ENCODE measurements around the gene MSX2.

DNA sequence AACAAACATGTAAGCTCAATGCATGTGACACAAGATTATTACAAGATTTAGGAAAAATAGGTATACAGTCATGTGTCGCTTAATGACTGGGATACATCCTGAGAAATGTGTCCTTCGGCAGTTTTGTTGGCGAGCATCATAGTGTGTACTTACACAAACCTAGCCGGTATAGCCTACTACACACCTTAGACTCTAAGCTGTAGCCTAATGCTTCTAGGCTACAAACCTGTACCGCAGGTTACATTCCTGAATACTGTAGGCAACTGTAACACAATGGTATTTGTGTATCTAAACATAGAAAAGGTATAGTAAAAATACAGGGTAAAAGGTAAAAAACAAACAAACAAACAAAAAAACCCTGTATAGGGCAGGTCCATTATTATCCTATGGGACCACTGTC, 27.7 kb downstream of the MSX2 start:
- TF ChIP-seq, protein P1, sequence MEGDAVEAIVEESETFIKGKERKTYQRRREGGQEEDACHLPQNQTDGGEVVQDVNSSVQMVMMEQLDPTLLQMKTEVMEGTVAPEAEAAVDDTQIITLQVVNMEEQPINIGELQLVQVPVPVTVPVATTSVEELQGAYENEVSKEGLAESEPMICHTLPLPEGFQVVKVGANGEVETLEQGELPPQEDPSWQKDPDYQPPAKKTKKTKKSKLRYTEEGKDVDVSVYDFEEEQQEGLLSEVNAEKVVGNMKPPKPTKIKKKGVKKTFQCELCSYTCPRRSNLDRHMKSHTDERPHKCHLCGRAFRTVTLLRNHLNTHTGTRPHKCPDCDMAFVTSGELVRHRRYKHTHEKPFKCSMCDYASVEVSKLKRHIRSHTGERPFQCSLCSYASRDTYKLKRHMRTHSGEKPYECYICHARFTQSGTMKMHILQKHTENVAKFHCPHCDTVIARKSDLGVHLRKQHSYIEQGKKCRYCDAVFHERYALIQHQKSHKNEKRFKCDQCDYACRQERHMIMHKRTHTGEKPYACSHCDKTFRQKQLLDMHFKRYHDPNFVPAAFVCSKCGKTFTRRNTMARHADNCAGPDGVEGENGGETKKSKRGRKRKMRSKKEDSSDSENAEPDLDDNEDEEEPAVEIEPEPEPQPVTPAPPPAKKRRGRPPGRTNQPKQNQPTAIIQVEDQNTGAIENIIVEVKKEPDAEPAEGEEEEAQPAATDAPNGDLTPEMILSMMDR (IDR thresholded peaks at IDR 0.05), result no peak
- TF ChIP-seq EZH2 (IDR thresholded peaks at IDR 0.05; ENCODE audit: borderline replicate concordance, insufficient read depth, low read depth, low read length, poor library complexity, severe bottlenecking), result no peak
